HepG2 (cell line): ENCODE measurements around the gene HSPA1B. TPM values are rescaled to one million over a fixed set of nuclear protein-coding genes. Genes with fewer than 3 reads are reported as not detected.
A peak's percentile ranks its signal among the peaks of the same experiment; 100 is the strongest.

Experiments used
- ATAC-seq: fragments of 200-7000 bp; cut with Tn5 transposase; 3 replicates; pipeline ENCODE4 v1.9.1; 2020; ENCODE audit warnings: mild to moderate bottlenecking, moderate library complexity
- BruUV-seq: library from RNA; stranded (reverse); fragments of 400-500 nt; replicated peaks from 2 replicates; lab custom pipeline; 2021; lab: Mats Ljungman, UMichigan
- CTCF ChIA-PET: fragments of 300-600 bp; formaldehyde crosslinking; extraction: SDS; loops from one replicate; lab custom pipeline; 2021; ENCODE audit warnings: low total read pairs, inconsistent platforms, low intra/inter-chr PET ratio; lab: Yijun Ruan, JAX
- POLR2A ChIA-PET: fragments of 350-600 bp; sonication (Branson Sonifier 250); formaldehyde crosslinking; loops from one replicate; lab custom pipeline; 2020; ENCODE audit warnings: antibody characterized with exemption, inconsistent platforms; lab: Yijun Ruan, JAX
- DNase-seq: peaks from one replicate; pipeline ENCODE4 v3.0.0-alpha.2; 2015; ENCODE audit warnings: low spot score
- FAIRE-seq: peaks from 3 replicates; lab custom pipeline; 2011; peaks lifted over from hg19 to GRCh38; lab: Jason Lieb, UNC
- H2AFZ ChIP-seq: one replicate; pipeline ENCODE4 v1.6.1; 2011; ENCODE audit warnings: low read length, inconsistent platforms
- H3K27ac ChIP-seq: fragments of 300-600 bp; 3 replicates; pipeline ENCODE4 v1.8.0; 2011; ENCODE audit warnings: mixed run types, mild to moderate bottlenecking, mixed read lengths, low read length, inconsistent platforms; ENCODE audit not compliant: insufficient read depth; ENCODE audit errors: extremely low read length
- H3K27me3 ChIP-seq, 2 experiments: fragments of 200-600 bp in 1 of 2; 2 replicates in 1 of 2; 3 replicates in 1 of 2; pipeline versions ENCODE4 v1.6.0 to v1.8.0; 2011; ENCODE audit warnings: low read length in 2 of 2, mild to moderate bottlenecking in 2 of 2, moderate library complexity in 2 of 2, inconsistent platforms in 1 of 2; ENCODE audit not compliant: insufficient read depth in 2 of 2, control insufficient read depth in 1 of 2
- H3K36me3 ChIP-seq, 2 experiments: fragments of 200-600 bp in 1 of 2; replicated peaks in 1 of 2; 2 replicates in 1 of 2; 3 replicates in 1 of 2; pipeline versions ENCODE4 v1.5.1 to v1.8.0; 2011; ENCODE audit warnings: low read length in 2 of 2, inconsistent platforms in 1 of 2; ENCODE audit not compliant: insufficient read depth in 2 of 2, control insufficient read depth in 1 of 2
- H3K4me1 ChIP-seq: 2 replicates; pipeline ENCODE4 v1.5.1; 2012; ENCODE audit warnings: low read length, inconsistent platforms; ENCODE audit not compliant: insufficient read depth
- H3K4me2 ChIP-seq: 2 replicates; pipeline ENCODE4 v1.6.0; 2011; ENCODE audit warnings: low read depth, low read length, inconsistent platforms
- H3K4me3 ChIP-seq, 3 experiments: fragments of 200-600 bp in 1 of 3; sonication (generic), shearing (Covaris generic) in 1 of 3; replicated peaks in 1 of 3; 2 replicates each; pipeline ENCODE4 v1.5.1; 2011 to 2016; ENCODE audit warnings: low read length in 3 of 3, inconsistent platforms in 2 of 3, low read depth in 2 of 3, mild to moderate bottlenecking in 2 of 3, control low read depth in 1 of 3, mixed read lengths in 1 of 3; ENCODE audit not compliant: insufficient read depth in 1 of 3
- H3K79me2 ChIP-seq: one replicate; pipeline ENCODE4 v1.6.1; 2011; ENCODE audit warnings: low read length, inconsistent platforms; ENCODE audit not compliant: insufficient read depth
- H3K9ac ChIP-seq: 2 replicates; pipeline ENCODE4 v1.6.0; 2011; ENCODE audit warnings: mild to moderate bottlenecking, low read depth, low read length, inconsistent platforms; ENCODE audit not compliant: insufficient read depth
- H3K9me3 ChIP-seq: 2 replicates; pipeline ENCODE4 v1.5.1; 2012; ENCODE audit warnings: mild to moderate bottlenecking, low read length
- H4K20me1 ChIP-seq: 2 replicates; pipeline ENCODE4 v1.6.0; 2011; ENCODE audit warnings: inconsistent platforms, mild to moderate bottlenecking, low read length, moderate library complexity; ENCODE audit not compliant: insufficient read depth
- ARHGAP35 ChIP-seq: sonication (generic); formaldehyde crosslinking; IDR thresholded peaks from 2 replicates; pipeline ENCODE4 v1.9.0; 2022; ENCODE audit warnings: mild to moderate bottlenecking, inconsistent platforms, moderate library complexity, missing genetic modification reagents, borderline replicate concordance
- BCL6 ChIP-seq: IDR thresholded peaks from 2 replicates; pipeline ENCODE4 v1.6.1; 2016; ENCODE audit warnings: missing genetic modification reagents, missing compliant biosample characterization
- DNMT3B ChIP-seq: conservative IDR thresholded peaks from 2 replicates; pipeline ENCODE4 v1.6.1; 2016; ENCODE audit warnings: missing biosample characterization, control low read depth
- FOXO1 ChIP-seq: sonication (generic); formaldehyde crosslinking; IDR thresholded peaks from 2 replicates; pipeline ENCODE4 v1.4.0; 2020; ENCODE audit warnings: missing genetic modification reagents
- GFI1 ChIP-seq: sonication (generic); formaldehyde crosslinking; IDR thresholded peaks from 2 replicates; pipeline ENCODE4 v1.5.0; 2020; ENCODE audit warnings: missing genetic modification reagents, mild to moderate bottlenecking, borderline replicate concordance
- HCFC1 ChIP-seq: fragments of 150-350 bp; IDR thresholded peaks from 2 replicates; pipeline ENCODE4 v1.6.1; 2014; ENCODE audit warnings: low read depth, low read length
- HNF4A ChIP-seq: sonication (generic); formaldehyde crosslinking; IDR thresholded peaks from 2 replicates; pipeline ENCODE4 v1.4.0; 2020; ENCODE audit warnings: missing genetic modification reagents
- HNRNPK ChIP-seq: fragments of 200-400 bp; formaldehyde crosslinking; IDR thresholded peaks from 2 replicates; pipeline ENCODE4 v1.6.1; 2018; ENCODE audit warnings: low read length, low read depth, moderate library complexity, mild to moderate bottlenecking; ENCODE audit not compliant: poor library complexity, severe bottlenecking
- IKZF4 ChIP-seq: sonication (generic); formaldehyde crosslinking; IDR thresholded peaks from 2 replicates; pipeline ENCODE4 v1.5.1; 2020; ENCODE audit warnings: borderline replicate concordance, mild to moderate bottlenecking, low read depth, missing genetic modification reagents; ENCODE audit errors: not compliant biosample characterization
- JUND ChIP-seq: sonication (generic); formaldehyde crosslinking; IDR thresholded peaks from 2 replicates; pipeline ENCODE4 v1.8.0; 2022; ENCODE audit warnings: mild to moderate bottlenecking, missing genetic modification reagents
- KLF11 ChIP-seq: IDR thresholded peaks from 2 replicates; pipeline ENCODE4 v1.6.1; 2016; ENCODE audit warnings: missing compliant biosample characterization
- KLF13 ChIP-seq: sonication (generic); formaldehyde crosslinking; IDR thresholded peaks from 2 replicates; pipeline ENCODE4 v1.4.0; 2020; ENCODE audit warnings: mild to moderate bottlenecking, missing genetic modification reagents
- KLF9 ChIP-seq: IDR thresholded peaks from 2 replicates; pipeline ENCODE4 v1.6.1; 2016; ENCODE audit warnings: low read depth
- RFX3 ChIP-seq: IDR thresholded peaks from 2 replicates; pipeline ENCODE4 v1.6.1; 2016; ENCODE audit warnings: missing biosample characterization, missing genetic modification reagents
- SYNCRIP ChIP-seq: fragments of 200-400 bp; formaldehyde crosslinking; IDR thresholded peaks from 2 replicates; pipeline ENCODE4 v1.6.1; 2018; ENCODE audit warnings: mild to moderate bottlenecking, low read depth, low read length; ENCODE audit not compliant: insufficient read depth
- TBX3 ChIP-seq: fragments of 450-650 bp; IDR thresholded peaks from 2 replicates; pipeline ENCODE4 v1.6.1; 2017; ENCODE audit warnings: antibody characterized with exemption, mild to moderate bottlenecking, inconsistent platforms, borderline replicate concordance
- ZC3H13 ChIP-seq: sonication (generic); formaldehyde crosslinking; IDR thresholded peaks from 2 replicates; pipeline ENCODE4 v1.8.1; 2023; ENCODE audit warnings: mild to moderate bottlenecking, missing genetic modification reagents, moderate library complexity
- ZFP1 ChIP-seq: IDR thresholded peaks from 2 replicates; pipeline ENCODE4 v1.6.1; 2016
- WGBS: methylation state at CpG from one replicate; pipeline ENCODE4 v1.1.6; 2017; ENCODE audit warnings: low lambda C conversion rate; 5-methylcytosine and 5-hydroxymethylcytosine counted together
- in situ Hi-C: cut with HindIII; loops from 2 replicates; pipeline ENCODE4 v1.10.0; 2017; ENCODE audit warnings: low pct_unique_long_range_greater_than_20kb; ENCODE audit not compliant: extremely low pct_ligation_motif_present
- intact Hi-C: fragments of 100-400 bp; cut with micrococcal nuclease; formaldehyde crosslinking; loops from one replicate; pipeline ENCODE4 v1.10.0; 2022; ENCODE audit not compliant: unreplicated experiment
- polyA plus RNA-seq, 8 experiments: library from polyadenylated mRNA; depleted of rRNA in 3 of 8; stranded (reverse) in 7 of 8; unstranded in 1 of 8; fragments of >200 nt; fragmentation: Illumina TruSeq in 4 of 8; extraction: Trizol in 4 of 8; gene quantifications; 2 replicates each; pipeline versions ENCODE4 v1.2.1 to v1.2.3, GENCODE V29; 2011 to 2016; ENCODE audit warnings: low read depth in 4 of 8, missing spikeins in 1 of 8, mixed read lengths in 1 of 8; ENCODE audit not compliant: insufficient read depth in 1 of 8
- total RNA-seq, 5 experiments: library from RNA; depleted of rRNA; stranded (reverse); fragments of >200 nt; fragmentation: Illumina TruSeq; extraction: Trizol; gene quantifications; 2 replicates each; pipeline ENCODE4 v1.2.3, GENCODE V29; 2016; ENCODE audit warnings: low read depth in 1 of 5
- TF ChIP-seq, protein P1 (sequence below): sonication (generic); formaldehyde crosslinking; IDR thresholded peaks from 2 replicates; pipeline ENCODE4 v1.8.0; 2022; ENCODE audit warnings: mild to moderate bottlenecking, missing genetic modification reagents, moderate library complexity
- TF ChIP-seq, protein P2 (sequence below): sonication (generic); formaldehyde crosslinking; IDR thresholded peaks from 2 replicates; pipeline ENCODE4 v1.4.0; 2020; ENCODE audit warnings: missing genetic modification reagents
- TF ChIP-seq, protein P3 (sequence below): sonication (generic); formaldehyde crosslinking; IDR thresholded peaks from 2 replicates; pipeline ENCODE4 v1.5.0; 2020; ENCODE audit warnings: mild to moderate bottlenecking, missing genetic modification reagents, borderline replicate concordance

HSPA1B gene
- total and polyA plus RNA-seq, 2 of the 13 experiments (the other 11 are each of a cell fraction or from before 2014, with no cell fraction given) = 26.0 to 186 TPM

DNA sequence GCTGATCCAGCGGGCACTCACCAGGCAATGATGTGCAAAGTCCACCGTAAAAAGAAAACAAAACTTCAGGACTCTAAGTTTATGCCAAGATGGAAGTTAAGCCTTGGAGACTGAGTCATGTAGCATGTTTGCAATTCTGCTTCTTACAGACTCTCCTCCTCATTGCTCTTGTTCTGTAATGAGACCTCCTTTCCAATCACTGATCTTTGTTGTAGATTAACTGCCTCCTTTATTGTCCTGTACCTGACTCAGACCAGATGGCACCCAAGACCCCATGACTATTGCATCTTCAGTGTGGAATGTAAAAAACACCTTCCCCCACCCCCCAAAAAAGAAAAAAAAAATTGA lies 23.9 kb downstream of the HSPA1B start:
- DNase-seq (no peak), FAIRE-seq (no peak), ATAC-seq (peak; percentile 9)
- peak overlapping the region; percentile 48 for H3K4me2 ChIP-seq
- 9% methylated on average over 2 of the region's 2 CpGs for WGBS
- BruUV-seq = no TSS peak
- H3K36me3 ChIP-seq = no peaks in the 10 kb centered on the region
- peak overlapping the region; percentile 43 for H2AFZ ChIP-seq
- H3K9ac ChIP-seq = peak overlapping the region; percentile 8
- in situ Hi-C loops = no loop called here
- no peaks in the 10 kb centered on the region for H4K20me1 ChIP-seq
- H3K4me3 ChIP-seq = no peak overlapping the region
- intact Hi-C loops = no loop called here
- H3K27ac ChIP-seq = peak overlapping the region; percentile 43
- peaks cover 35% of the 10 kb centered on the region for H3K4me1 ChIP-seq
- H3K79me2 ChIP-seq = no peaks in the 10 kb centered on the region
- H3K9me3 ChIP-seq = no peaks in the 10 kb centered on the region
- H3K27me3 ChIP-seq = no peaks in the 10 kb centered on the region
- CTCF ChIA-PET = no interaction called here
- POLR2A ChIA-PET = interaction anchor here (3.1 to 5.9 kb wide), 2 partner anchors 13 to 15 kb away, joined by 52 to 93 read pairs; partner anchors contain the start of gene NEU1
- TF ChIP-seq ZFP1 (no peak), GFI1 (CRISPR knock-in tag) (0 out of 2 replicates have a peak, but pooled peaks have one; percentile 37), JUND (CRISPR knock-in tag) (no peak), KLF9 (no peak), RFX3 (no peak), TBX3 (no peak), FOXO1 (CRISPR knock-in tag) (no peak), HNF4A (peak; percentile 52), IKZF4 (CRISPR knock-in tag) (no peak), HNRNPK (peak; percentile 29), DNMT3B (CRISPR knock-in tag) (no peak), HCFC1 (no peak), KLF11 (CRISPR knock-in tag) (no peak), ARHGAP35 (CRISPR knock-in tag) (no peak), KLF13 (CRISPR knock-in tag) (no peak), ZC3H13 (CRISPR knock-in tag) (no peak), BCL6 (CRISPR knock-in tag) (no peak), SYNCRIP (no peak)
- TF ChIP-seq, protein P1, sequence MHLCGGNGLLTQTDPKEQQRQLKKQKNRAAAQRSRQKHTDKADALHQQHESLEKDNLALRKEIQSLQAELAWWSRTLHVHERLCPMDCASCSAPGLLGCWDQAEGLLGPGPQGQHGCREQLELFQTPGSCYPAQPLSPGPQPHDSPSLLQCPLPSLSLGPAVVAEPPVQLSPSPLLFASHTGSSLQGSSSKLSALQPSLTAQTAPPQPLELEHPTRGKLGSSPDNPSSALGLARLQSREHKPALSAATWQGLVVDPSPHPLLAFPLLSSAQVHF (CRISPR knock-in tag) = no peak
- TF ChIP-seq, protein P2, sequence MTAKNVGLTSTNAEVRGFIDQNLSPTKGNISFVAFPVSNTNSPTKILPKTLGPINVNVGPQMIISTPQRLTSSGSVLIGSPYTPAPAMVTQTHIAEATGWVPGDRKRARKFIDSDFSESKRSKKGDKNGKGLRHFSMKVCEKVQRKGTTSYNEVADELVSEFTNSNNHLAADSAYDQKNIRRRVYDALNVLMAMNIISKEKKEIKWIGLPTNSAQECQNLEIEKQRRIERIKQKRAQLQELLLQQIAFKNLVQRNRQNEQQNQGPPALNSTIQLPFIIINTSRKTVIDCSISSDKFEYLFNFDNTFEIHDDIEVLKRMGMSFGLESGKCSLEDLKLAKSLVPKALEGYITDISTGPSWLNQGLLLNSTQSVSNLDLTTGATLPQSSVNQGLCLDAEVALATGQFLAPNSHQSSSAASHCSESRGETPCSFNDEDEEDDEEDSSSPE (CRISPR knock-in tag) = no peak
- TF ChIP-seq, protein P3, sequence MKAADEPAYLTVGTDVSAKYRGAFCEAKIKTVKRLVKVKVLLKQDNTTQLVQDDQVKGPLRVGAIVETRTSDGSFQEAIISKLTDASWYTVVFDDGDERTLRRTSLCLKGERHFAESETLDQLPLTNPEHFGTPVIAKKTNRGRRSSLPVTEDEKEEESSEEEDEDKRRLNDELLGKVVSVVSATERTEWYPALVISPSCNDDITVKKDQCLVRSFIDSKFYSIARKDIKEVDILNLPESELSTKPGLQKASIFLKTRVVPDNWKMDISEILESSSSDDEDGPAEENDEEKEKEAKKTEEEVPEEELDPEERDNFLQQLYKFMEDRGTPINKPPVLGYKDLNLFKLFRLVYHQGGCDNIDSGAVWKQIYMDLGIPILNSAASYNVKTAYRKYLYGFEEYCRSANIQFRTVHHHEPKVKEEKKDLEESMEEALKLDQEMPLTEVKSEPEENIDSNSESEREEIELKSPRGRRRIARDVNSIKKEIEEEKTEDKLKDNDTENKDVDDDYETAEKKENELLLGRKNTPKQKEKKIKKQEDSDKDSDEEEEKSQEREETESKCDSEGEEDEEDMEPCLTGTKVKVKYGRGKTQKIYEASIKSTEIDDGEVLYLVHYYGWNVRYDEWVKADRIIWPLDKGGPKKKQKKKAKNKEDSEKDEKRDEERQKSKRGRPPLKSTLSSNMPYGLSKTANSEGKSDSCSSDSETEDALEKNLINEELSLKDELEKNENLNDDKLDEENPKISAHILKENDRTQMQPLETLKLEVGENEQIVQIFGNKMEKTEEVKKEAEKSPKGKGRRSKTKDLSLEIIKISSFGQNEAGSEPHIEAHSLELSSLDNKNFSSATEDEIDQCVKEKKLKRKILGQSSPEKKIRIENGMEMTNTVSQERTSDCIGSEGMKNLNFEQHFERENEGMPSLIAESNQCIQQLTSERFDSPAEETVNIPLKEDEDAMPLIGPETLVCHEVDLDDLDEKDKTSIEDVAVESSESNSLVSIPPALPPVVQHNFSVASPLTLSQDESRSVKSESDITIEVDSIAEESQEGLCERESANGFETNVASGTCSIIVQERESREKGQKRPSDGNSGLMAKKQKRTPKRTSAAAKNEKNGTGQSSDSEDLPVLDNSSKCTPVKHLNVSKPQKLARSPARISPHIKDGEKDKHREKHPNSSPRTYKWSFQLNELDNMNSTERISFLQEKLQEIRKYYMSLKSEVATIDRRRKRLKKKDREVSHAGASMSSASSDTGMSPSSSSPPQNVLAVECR = peak; percentile 16; the same call in 1 of the 2 replicates
